SK-N-SH (cell line): ENCODE results near the gene DPYSL4. TPM values are rescaled to one million over a fixed set of nuclear protein-coding genes. Genes with fewer than 3 reads are reported as not detected.
A peak's percentile ranks its signal among the peaks of the same experiment; 100 is the strongest.

Experiments used
- CTCF ChIA-PET: fragments of 300-600, 350-600 bp; formaldehyde crosslinking; extraction: SDS; loops from one replicate; lab custom pipeline; 2021; lab: Yijun Ruan, JAX
- POLR2A ChIA-PET: fragments of 350-600 bp; sonication (Branson Sonifier 250); formaldehyde crosslinking; extraction: SDS; loops from one replicate; lab custom pipeline; 2020; ENCODE audit warnings: antibody characterized with exemption, inconsistent platforms; lab: Yijun Ruan, JAX
- DNase-seq: peaks from one replicate; pipeline ENCODE4 v3.0.0; 2012
- H2AFZ ChIP-seq: fragments of 200-600 bp; sonication (generic); 2 replicates; pipeline ENCODE4 v1.8.1; 2016; ENCODE audit warnings: antibody characterized with exemption, mild to moderate bottlenecking, low read depth
- H3F3A ChIP-seq: fragments of 200-600 bp; sonication (generic); replicated peaks from 2 replicates; pipeline ENCODE3; 2016; ENCODE audit warnings: antibody characterized with exemption, mild to moderate bottlenecking; ENCODE audit not compliant: insufficient read depth
- H3K27ac ChIP-seq, 2 experiments: fragments of 200-500 bp in 1 of 2; fragments of 200-600 bp in 1 of 2; sonication (Bioruptor generic) in 1 of 2; sonication (generic), shearing (Covaris generic) in 1 of 2; 2 replicates each; pipeline versions ENCODE4 v1.5.1 to v1.6.1; 2014 to 2016; ENCODE audit warnings: low read depth in 2 of 2, inconsistent platforms in 1 of 2, low read length in 1 of 2, mild to moderate bottlenecking in 1 of 2, mixed read lengths in 1 of 2
- H3K27me3 ChIP-seq: fragments of 200-600 bp; sonication (generic), shearing (Covaris generic); 2 replicates; pipeline ENCODE4 v1.6.1; 2016; ENCODE audit warnings: mixed run types; ENCODE audit not compliant: insufficient read depth
- H3K36me3 ChIP-seq, 2 experiments: fragments of 200-500 bp in 1 of 2; fragments of 200-600 bp in 1 of 2; sonication (Bioruptor generic) in 1 of 2; sonication (generic) in 1 of 2; replicated peaks in 1 of 2; 2 replicates each; pipeline versions ENCODE3 to v1.5.1; 2014 to 2016; ENCODE audit warnings: low read length in 1 of 2, mild to moderate bottlenecking in 1 of 2; ENCODE audit not compliant: insufficient read depth in 2 of 2, control insufficient read depth in 1 of 2
- H3K4me1 ChIP-seq, 2 experiments: fragments of 200-500 bp in 1 of 2; fragments of 200-600 bp in 1 of 2; sonication (Bioruptor generic) in 1 of 2; sonication (generic), shearing (Covaris generic) in 1 of 2; 2 replicates each; pipeline versions ENCODE4 v1.5.1 to v1.6.1; 2014 to 2016; ENCODE audit warnings: low read depth in 1 of 2, low read length in 1 of 2, mixed run types in 1 of 2; ENCODE audit not compliant: insufficient read depth in 2 of 2, control insufficient read depth in 1 of 2
- H3K4me2 ChIP-seq: fragments of 200-600 bp; sonication (generic), shearing (Covaris generic); 2 replicates; pipeline ENCODE4 v1.6.1; 2017; ENCODE audit warnings: mixed run types
- H3K4me3 ChIP-seq, 2 experiments: fragments of 200-500 bp in 1 of 2; fragments of 200-600 bp in 1 of 2; sonication (Bioruptor generic) in 1 of 2; sonication (generic), shearing (Covaris generic) in 1 of 2; 2 replicates each; pipeline versions ENCODE4 v1.5.1 to v1.8.1; 2014 to 2016; ENCODE audit warnings: low read depth in 2 of 2, inconsistent platforms in 1 of 2, low read length in 1 of 2, mild to moderate bottlenecking in 1 of 2, mixed read lengths in 1 of 2, moderate library complexity in 1 of 2
- H3K79me2 ChIP-seq: fragments of 200-600 bp; sonication (generic); 2 replicates; pipeline ENCODE4 v1.8.1; 2017; ENCODE audit warnings: mild to moderate bottlenecking; ENCODE audit not compliant: insufficient read depth
- H3K9ac ChIP-seq: fragments of 200-600 bp; sonication (generic); 2 replicates; pipeline ENCODE4 v1.6.1; 2017; ENCODE audit warnings: mixed run types
- H3K9me2 ChIP-seq: fragments of 200-600 bp; sonication (generic); 2 replicates; pipeline ENCODE4 v1.6.1; 2017; ENCODE audit warnings: mixed run types
- H3K9me3 ChIP-seq: fragments of 200-600 bp; sonication (generic); 2 replicates; pipeline ENCODE4 v1.6.1; 2017; ENCODE audit warnings: mixed run types, mild to moderate bottlenecking, moderate library complexity
- H4K20me1 ChIP-seq: fragments of 200-600 bp; sonication (generic); 2 replicates; pipeline ENCODE4 v1.6.1; 2017; ENCODE audit warnings: mild to moderate bottlenecking, mixed run types; ENCODE audit not compliant: insufficient read depth
- CHD2 ChIP-seq: fragments of 150-350 bp; IDR thresholded peaks from 2 replicates; pipeline ENCODE4 v1.6.1; 2018; ENCODE audit warnings: low read length; ENCODE audit not compliant: partially characterized antibody
- CTCF ChIP-seq: fragments of 200-600 bp; sonication (generic); IDR thresholded peaks from 2 replicates; pipeline ENCODE4 v1.6.1; 2017; ENCODE audit warnings: antibody characterized with exemption, mild to moderate bottlenecking, moderate library complexity
- ELF1 ChIP-seq: IDR thresholded peaks from 2 replicates; pipeline ENCODE4 v1.4.0; 2012
- FOSL2 ChIP-seq: IDR thresholded peaks from 2 replicates; pipeline ENCODE4 v1.4.0; 2012; ENCODE audit warnings: low read depth, mild to moderate bottlenecking, moderate library complexity, borderline replicate concordance
- GABPA ChIP-seq: IDR thresholded peaks from 2 replicates; pipeline ENCODE4 v1.4.0; 2012; ENCODE audit warnings: low read depth, mild to moderate bottlenecking
- NRF1 ChIP-seq: IDR thresholded peaks from 2 replicates; pipeline ENCODE4 v1.6.1; 2012; ENCODE audit warnings: low read depth, mild to moderate bottlenecking, low read length
- POLR2AphosphoS5 ChIP-seq: IDR thresholded peaks from 2 replicates; pipeline ENCODE4 v1.6.1; 2012; ENCODE audit warnings: low read depth, low read length
- SMC3 ChIP-seq: IDR thresholded peaks from 2 replicates; pipeline ENCODE4 v1.6.1; 2012; ENCODE audit warnings: low read depth, low read length, improper control_type of control experiment
- ZBTB33 ChIP-seq: IDR thresholded peaks from 2 replicates; pipeline ENCODE4 v1.4.0; 2012; ENCODE audit warnings: low read depth, borderline replicate concordance
- WGBS: methylation state at CpG from one replicate; pipeline ENCODE4 v1.1.6; 2017; ENCODE audit warnings: low lambda C conversion rate; 5-methylcytosine and 5-hydroxymethylcytosine counted together
- polyA plus RNA-seq, 3 experiments: library from polyadenylated mRNA; depleted of rRNA; stranded (reverse); fragments of >200 nt; gene quantifications; 2 replicates each; pipeline ENCODE4 v1.2.3, GENCODE V29; 2012

Gene DPYSL4
- polyA plus RNA-seq, 1 of the 3 experiments (the other 2 are of a cell fraction) = 21.8 TPM

- TF ChIP-seq POLR2AphosphoS5 (no peak), GABPA (no peak), SMC3 (no peak)
Measured at GRCh38 chr10:132247943-132248342, 61.2 kb downstream of the DPYSL4 start (continued).

GRCh38 chr10:132248455-132249225, 61.9 kb downstream of the DPYSL4 start:
- DNase-seq = peak; percentile 95
- Histone ChIP-seq H3K36me3 (no peaks in the 10 kb centered on the region), H3K9ac (no peak overlapping the region), H4K20me1 (no peaks in the 10 kb centered on the region), H3K27ac (peak overlapping the region in 1 of 2 experiments; percentile 39; a peak in 1 of 4 replicates), H3K4me1 (peaks cover 0 to 21% of the 10 kb centered on the region in 2 experiments; a peak in 1 of 4 replicates), H3K27me3 (no peaks in the 10 kb centered on the region), H3K79me2 (no peaks in the 10 kb centered on the region), H2AFZ (peak overlapping the region; percentile 65; the same call in 1 of the 2 replicates), H3K4me2 (peak overlapping the region; percentile 79), H3K9me2 (no peaks in the 10 kb centered on the region), H3K4me3 (peak overlapping the region; percentile 53), H3F3A (no peaks in the 10 kb centered on the region), H3K9me3 (no peaks in the 10 kb centered on the region)
- 51% methylated on average over 25 of the region's 38 CpGs for WGBS
- ChIA-PET CTCF (interaction anchor here (0.9 to 1.4 kb wide), 4 partner anchors 15 to 205 kb away, joined by 3 to 4 read pairs (median 4); no protein-coding TSS in a partner anchor), POLR2A (no interaction called here)
- TF ChIP-seq FOSL2 = no peak
- TF ChIP-seq NRF1 = peak; percentile 61
- TF ChIP-seq ELF1 = no peak

DNA sequence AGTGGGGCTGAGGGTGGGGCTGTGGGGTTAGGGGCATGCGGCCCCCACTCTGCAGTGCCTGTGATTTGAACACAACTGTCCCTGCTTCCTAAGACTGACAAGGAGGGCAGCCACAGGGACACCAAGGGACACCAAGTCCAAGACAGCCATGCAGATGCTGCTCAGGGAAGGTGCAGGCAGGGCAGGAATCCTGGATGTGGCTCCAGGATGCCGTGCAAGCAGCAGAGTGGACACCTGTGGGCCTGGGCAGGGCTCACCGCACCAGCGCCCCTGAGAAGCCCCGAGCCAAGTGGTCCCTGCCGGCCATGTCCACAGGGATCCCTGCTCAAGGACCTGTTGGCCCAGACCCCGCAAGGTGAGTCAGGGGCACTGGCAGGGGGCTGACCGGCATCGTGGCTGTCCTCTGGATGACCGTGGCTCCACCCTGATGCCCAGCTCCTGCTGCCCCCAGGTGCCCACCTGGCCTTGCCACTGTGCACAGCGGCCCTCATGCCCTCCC, 62.5 kb downstream of the DPYSL4 start:
- no peak for DNase-seq
- no peak overlapping the region for H3K4me3 ChIP-seq
- ChIA-PET CTCF (interaction anchor here (1.2 to 1.4 kb wide), 3 partner anchors 15 to 205 kb away, joined by 3 to 4 read pairs (median 3); no protein-coding TSS in a partner anchor), POLR2A (no interaction called here)
- no peak overlapping the region for H3K4me2 ChIP-seq
- H3K9me2 ChIP-seq = no peaks in the 10 kb centered on the region
- no peaks in the 10 kb centered on the region for H3K79me2 ChIP-seq
- H3K4me1 ChIP-seq = peaks cover 0 to 15% of the 10 kb centered on the region in 2 experiments; a peak in 1 of 4 replicates
- H4K20me1 ChIP-seq = no peaks in the 10 kb centered on the region
- no peak overlapping the region for H3K9ac ChIP-seq
- H3K36me3 ChIP-seq = no peaks in the 10 kb centered on the region
- H3F3A ChIP-seq = no peaks in the 10 kb centered on the region
- no peak overlapping the region for H2AFZ ChIP-seq
- TF ChIP-seq CHD2 = no peak
- TF ChIP-seq CTCF = no peak
- TF ChIP-seq ZBTB33 = no peak
- H3K27me3 ChIP-seq = no peaks in the 10 kb centered on the region
- peak overlapping the region in 1 of 2 experiments; percentile 22; a peak in 1 of 4 replicates for H3K27ac ChIP-seq
- H3K9me3 ChIP-seq = no peaks in the 10 kb centered on the region
- WGBS = 88% methylated on average over 4 of the region's 11 CpGs
